GM19452 (cell line): ENCODE data around the gene C1QL2.

Experiments
- ATAC-seq: cut with Tn5 transposase; IDR thresholded peaks from one replicate; pipeline ENCODE4 v1.9.1; 2021; ENCODE audit not compliant: unreplicated experiment

C1QL2 gene

DNA sequence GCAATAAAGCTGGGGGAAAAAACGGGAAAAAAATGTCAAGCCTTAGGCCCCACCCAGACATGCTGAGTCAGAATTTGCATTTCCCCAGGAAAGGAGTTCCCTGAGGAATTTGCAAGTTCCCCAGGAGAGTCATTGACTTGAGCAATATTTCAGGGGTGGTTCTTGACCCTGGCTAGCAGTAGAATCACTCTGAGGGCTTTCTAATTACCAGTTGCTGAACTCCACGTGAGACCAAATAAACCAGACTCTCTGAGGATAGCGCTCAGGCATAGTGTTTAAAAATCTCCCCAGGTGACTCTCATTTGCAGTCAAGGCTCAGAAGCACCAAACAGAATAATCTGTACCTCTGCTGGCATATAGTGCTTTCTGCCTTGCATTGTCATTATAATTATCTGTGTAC, 48.7 kb downstream of the C1QL2 start:
- no peak for ATAC-seq

DNA sequence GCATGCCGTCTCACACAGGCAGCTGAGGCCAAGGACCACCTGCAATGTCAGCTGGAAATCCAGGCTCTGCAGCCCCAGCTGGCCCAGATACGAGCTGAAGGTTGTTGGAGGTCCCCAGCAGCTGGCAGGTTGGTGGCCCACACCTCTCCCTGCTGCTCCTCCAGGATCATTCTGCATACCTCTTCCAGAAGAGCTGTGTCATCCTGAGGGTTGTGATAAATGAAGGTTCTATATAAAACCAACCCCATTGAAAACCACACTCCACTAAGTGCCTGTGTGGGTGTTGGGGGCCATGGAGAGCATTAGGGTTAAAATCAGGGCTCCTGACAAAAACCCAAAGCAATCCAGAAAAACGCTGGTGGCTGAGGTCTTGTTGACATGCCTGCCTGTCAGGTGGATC, 50.4 kb downstream of the C1QL2 start:
- ATAC-seq, result no peak

DNA sequence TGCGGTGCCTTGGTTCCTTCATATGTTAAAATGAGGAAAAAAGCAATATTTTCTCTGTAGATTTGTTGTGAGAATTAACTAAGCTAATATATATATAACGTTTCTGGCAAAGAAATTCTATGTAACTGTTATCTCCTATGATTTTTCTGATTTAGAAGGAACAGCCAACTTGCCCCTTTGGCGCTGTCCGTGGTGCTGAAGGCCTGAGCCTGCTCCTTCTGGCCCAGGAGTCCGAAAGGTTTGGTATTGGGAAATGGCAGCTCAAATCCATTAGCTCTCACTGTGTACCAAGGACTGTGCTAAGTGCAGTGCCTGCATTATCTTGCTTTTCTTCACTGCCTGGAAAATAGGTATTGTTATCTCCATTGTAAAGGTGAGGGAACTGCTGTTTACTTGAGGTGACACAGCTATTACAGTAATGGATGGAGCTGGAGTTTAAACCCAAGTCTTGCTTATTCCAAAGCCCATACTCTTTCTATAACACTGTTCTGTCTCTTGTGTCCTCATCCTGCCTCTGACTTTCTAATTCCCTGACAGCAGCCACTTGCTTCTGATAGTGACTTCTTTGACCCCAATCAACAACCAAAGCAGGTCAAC, 52.2 kb downstream of the C1QL2 start:
- ATAC-seq, result no peak
